GM12874 (cell line): ENCODE data around the gene DCP1B.

Experiments used
- TF ChIP-seq, protein P1 (sequence below): IDR thresholded peaks from 2 replicates; pipeline ENCODE4 v1.5.1; 2011; ENCODE audit warnings: low read depth, mild to moderate bottlenecking, control low read depth, low read length, moderate library complexity; ENCODE audit not compliant: insufficient read depth

Gene DCP1B

DNA sequence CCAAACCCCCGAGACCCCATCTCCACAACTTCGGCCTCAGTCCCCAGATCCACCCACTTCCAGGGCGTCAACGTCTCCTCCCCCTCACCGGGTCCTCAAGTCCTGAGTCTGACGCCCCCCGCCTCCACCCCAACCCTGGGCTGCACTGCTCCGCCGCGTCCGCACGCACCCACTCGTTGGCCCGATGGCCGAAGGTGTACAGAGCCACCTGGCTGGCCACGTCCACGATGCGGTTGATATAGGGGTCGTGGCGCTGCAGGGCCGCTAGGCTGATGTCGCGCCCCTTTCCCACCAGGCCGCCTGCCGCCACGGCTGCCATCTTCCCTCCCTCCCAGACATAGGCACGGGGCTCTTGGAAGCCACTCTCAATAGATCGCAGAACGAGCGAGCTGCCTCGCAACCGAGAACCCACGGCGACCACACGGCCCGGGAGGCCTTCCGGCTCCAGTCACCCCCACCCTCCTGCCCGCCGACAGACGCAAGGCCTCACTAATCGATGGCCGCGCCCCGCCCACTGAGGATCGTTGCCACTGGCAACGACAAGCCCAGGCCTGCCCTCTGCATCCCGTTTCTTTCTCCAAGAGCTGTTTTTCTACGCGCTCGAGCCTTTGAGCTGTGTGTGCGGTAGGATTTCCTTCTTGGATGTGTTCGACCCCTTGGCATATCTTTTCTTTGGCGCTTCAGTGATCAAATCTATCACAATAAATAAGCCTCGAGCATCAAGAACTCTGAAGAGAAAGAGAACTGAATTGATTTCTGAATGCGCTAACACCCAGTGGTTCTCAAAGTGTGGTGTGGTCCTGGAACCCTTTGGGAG, at the start of gene DCP1B:
DCP1B (minus strand) TSS at position 345 of the 817 bp plus-strand sequence; CDS start at position 319, 26 bp downstream.
- TF ChIP-seq, protein P1, sequence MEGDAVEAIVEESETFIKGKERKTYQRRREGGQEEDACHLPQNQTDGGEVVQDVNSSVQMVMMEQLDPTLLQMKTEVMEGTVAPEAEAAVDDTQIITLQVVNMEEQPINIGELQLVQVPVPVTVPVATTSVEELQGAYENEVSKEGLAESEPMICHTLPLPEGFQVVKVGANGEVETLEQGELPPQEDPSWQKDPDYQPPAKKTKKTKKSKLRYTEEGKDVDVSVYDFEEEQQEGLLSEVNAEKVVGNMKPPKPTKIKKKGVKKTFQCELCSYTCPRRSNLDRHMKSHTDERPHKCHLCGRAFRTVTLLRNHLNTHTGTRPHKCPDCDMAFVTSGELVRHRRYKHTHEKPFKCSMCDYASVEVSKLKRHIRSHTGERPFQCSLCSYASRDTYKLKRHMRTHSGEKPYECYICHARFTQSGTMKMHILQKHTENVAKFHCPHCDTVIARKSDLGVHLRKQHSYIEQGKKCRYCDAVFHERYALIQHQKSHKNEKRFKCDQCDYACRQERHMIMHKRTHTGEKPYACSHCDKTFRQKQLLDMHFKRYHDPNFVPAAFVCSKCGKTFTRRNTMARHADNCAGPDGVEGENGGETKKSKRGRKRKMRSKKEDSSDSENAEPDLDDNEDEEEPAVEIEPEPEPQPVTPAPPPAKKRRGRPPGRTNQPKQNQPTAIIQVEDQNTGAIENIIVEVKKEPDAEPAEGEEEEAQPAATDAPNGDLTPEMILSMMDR: 0 out of 2 replicates have a peak, but pooled peaks have one; percentile 8

DNA sequence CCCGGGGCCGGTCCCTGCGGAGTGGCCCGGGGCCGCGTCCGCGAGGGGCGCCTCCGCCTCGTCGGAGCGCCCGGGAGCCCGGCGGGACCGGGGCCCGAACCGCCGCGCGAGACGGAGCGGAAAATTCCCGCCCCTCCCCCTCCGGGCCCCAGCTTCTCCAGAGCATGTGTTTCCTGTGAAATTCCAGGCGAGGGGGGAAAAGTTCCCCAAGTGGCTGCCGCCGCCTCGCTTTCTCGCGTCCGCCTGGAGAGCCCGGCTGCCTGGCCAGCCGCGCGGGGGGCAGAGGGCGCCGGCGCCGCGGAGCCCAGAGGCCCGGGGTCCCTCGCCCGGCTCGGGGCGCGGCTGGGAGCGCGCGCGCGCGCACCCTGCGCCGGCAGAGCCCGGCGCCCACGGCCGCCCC, 49.4 kb upstream of the DCP1B start:
- TF ChIP-seq, protein P1: no peak

DNA sequence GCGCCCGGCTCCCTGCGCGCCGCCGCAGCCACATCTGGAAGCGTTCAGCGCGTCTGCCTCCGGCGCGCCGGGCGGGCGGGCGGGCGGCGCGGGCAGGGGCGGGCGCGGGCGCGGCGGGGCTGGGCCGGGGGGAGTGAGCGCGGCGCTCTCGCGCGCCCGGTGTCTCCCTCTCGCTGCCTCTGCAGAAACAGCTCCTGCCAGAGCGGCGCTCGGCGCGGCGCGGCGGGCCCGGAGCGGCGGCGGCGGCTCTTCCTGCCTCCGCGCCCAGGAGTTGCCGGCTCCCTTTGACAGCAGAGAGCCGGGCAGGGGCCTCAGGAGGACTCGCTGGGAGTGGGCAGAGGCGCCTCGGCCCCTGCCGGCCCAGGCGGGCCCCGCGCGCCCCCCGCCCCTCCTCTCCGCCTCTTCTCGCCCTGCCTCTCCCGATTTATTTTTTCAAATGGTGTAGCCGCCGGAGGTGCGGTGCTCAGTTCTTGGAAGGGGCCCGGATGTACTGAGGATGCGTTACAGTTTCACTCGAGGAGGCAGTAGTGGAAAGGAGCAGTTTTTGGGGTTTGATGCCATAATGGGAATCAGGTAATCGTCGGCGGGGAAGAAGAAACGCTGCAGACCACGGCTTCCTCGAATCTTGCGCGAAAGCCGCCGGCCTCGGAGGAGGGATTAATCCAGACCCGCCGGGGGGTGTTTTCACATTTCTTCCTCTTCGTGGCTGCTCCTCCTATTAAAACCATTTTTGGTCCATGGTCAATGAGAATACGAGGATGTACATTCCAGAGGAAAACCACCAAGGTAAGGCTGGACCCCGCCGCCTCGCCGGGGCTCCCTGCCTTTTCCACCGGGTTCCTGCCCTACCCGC, 48.8 kb upstream of the DCP1B start, which contains the start of gene CACNA1C:
CACNA1C (plus strand) TSS at position 162 of the 853 bp plus-strand sequence; CDS start at position 738, 576 bp downstream.
- TF ChIP-seq, protein P1: no peak

DNA sequence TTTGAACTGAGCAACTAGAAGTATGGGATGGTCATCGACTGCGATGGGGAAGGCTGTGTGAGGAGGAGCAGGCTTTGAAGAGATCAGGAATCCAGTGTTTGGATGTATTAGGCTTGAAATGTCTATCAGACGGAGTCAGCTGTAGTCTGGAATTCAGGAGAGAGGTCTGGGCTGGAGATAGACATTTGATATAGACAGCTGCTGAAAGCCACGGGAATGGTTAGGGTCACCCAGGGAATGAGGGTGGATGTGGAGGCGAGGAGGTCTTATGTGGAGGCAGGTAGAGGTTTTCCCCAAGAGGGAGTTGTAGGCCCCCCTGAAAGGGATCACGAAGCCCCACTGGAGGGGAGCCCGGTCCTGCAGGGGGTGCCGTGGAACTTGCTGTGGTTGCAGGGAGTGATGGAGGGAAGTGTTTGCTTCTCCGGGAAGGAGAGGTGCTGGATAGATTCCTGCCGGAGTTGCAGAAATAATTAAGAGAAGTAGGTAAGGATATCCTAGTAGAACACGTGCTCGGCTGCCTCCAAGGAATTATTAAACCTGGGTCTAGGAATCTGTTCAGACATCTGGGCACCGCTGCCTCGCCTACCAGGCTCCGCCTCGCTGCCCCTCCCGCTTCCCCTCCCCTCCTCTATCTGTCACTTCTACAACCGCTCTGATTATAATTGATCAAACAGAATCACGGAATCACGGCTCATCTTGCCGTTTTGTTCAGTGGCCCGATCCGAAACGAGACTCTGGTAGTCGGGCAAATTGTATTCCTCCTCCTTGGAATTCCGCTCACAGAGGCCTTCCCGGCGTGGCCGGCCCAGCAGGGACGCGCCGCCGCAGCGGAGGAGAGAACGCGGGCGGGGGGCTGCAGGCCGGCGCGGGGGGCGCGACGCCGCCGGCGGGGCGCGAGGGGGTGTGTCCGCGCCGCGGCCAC, 47.7 kb upstream of the DCP1B start:
- TF ChIP-seq, protein P1: no peak

- TF ChIP-seq, protein P1: no peak
Measured at GRCh38 chr12:2049604-2050540, 45.6 kb upstream of the DCP1B start.

GRCh38 chr12:2047752-2048151, 43.5 kb upstream of the DCP1B start:
- TF ChIP-seq, protein P1: no peak
